Nasal cavity respiratory epithelium epithelial cell of viscerocranial mucosa (primary cell): ENCODE results near the gene ART1. TPM values are rescaled to one million over a fixed set of nuclear protein-coding genes. Genes with fewer than 3 reads are reported as not detected.

Experiments
- total RNA-seq: library from RNA; depleted of rRNA; stranded (reverse); fragments of >200 nt; gene quantifications from 2 replicates; pipeline ENCODE4 v1.2.3, GENCODE V29; 2014

ART1 gene
- total RNA-seq: not detected in 2 replicates

GRCh38 chr11:3644817-3645235 lies at the start of gene ART1:
TSS of gene ART1 (plus strand) at chr11:3645128. CDS start at chr11:3659214, 14,086 bp downstream.

GRCh38 chr11:3641701-3642070 lies 3.2 kb upstream of the ART1 start, which contains the start of gene ART5:
TSS of gene ART5 (minus strand) at chr11:3641992. CDS start at chr11:3641862, 130 bp downstream.

GRCh38 chr11:3671334-3672254 lies 26.7 kb downstream of the ART1 start, which contains the start of gene CHRNA10:
TSS of gene CHRNA10 (minus strand) at chr11:3671384. CDS start at chr11:3671312, 72 bp downstream.

Other genes starting within 250 kb of the ART1 start
- gene ART5, start 3.1 kb upstream of the ART1 start, total RNA-seq: not detected in 2 replicates
- 0.34 and 1.00 TPM in 2 replicates for gene CHRNA10, start 26.3 kb downstream of the ART1 start, total RNA-seq
- 122 TPM in 2 replicates for gene NUP98, start 152.4 kb downstream of the ART1 start, total RNA-seq
- 34.3 and 34.9 TPM in 2 replicates for gene PGAP2, start 163.4 kb downstream of the ART1 start, total RNA-seq
- gene RHOG, start 195.8 kb downstream of the ART1 start, total RNA-seq: 5.8 and 15.3 TPM in 2 replicates
- 62.2 and 86.6 TPM in 2 replicates for gene STIM1, start 210.5 kb downstream of the ART1 start, total RNA-seq